H1 (cell line): ENCODE measurements around the gene SEZ6L.

Experiments used
- CREB1 ChIP-seq: IDR thresholded peaks from 2 replicates; pipeline ENCODE4 v1.6.1; 2012; ENCODE audit warnings: inconsistent platforms
- EP300 ChIP-seq, 2 experiments: IDR thresholded peaks; 1 replicate in 1 of 2; 2 replicates in 1 of 2; pipeline ENCODE4 v1.6.1; 2011 to 2012; ENCODE audit warnings: low read depth in 2 of 2, low read length in 2 of 2, mild to moderate bottlenecking in 2 of 2, borderline replicate concordance in 1 of 2, inconsistent platforms in 1 of 2, moderate library complexity in 1 of 2
- GABPA ChIP-seq: IDR thresholded peaks from 2 replicates; pipeline ENCODE4 v1.6.1; 2011; ENCODE audit warnings: mild to moderate bottlenecking, low read length, moderate library complexity, borderline replicate concordance; ENCODE audit not compliant: insufficient read depth
- HDAC6 ChIP-seq: IDR thresholded peaks from one replicate; pipeline ENCODE4 v1.7.1; 2012; ENCODE audit warnings: low read depth, mild to moderate bottlenecking, inconsistent platforms, low read length, moderate library complexity
- SP4 ChIP-seq: IDR thresholded peaks from 2 replicates; pipeline ENCODE4 v1.6.1; 2012; ENCODE audit warnings: low read length, inconsistent platforms
- TAF1 ChIP-seq: IDR thresholded peaks from 2 replicates; pipeline ENCODE4 v1.6.1; 2011; ENCODE audit warnings: mild to moderate bottlenecking, low read depth, low read length
- TF ChIP-seq, protein P1 (sequence below), 3 experiments: IDR thresholded peaks; 1 replicate in 2 of 3; 2 replicates in 1 of 3; pipeline versions ENCODE4 v1.5.1 to v1.6.1; 2011; ENCODE audit warnings: low read length in 3 of 3, mild to moderate bottlenecking in 3 of 3, inconsistent platforms in 2 of 3, low read depth in 1 of 3, moderate library complexity in 1 of 3; ENCODE audit not compliant: insufficient read depth in 1 of 3; ENCODE audit errors: control extremely low read depth in 1 of 3

DNA sequence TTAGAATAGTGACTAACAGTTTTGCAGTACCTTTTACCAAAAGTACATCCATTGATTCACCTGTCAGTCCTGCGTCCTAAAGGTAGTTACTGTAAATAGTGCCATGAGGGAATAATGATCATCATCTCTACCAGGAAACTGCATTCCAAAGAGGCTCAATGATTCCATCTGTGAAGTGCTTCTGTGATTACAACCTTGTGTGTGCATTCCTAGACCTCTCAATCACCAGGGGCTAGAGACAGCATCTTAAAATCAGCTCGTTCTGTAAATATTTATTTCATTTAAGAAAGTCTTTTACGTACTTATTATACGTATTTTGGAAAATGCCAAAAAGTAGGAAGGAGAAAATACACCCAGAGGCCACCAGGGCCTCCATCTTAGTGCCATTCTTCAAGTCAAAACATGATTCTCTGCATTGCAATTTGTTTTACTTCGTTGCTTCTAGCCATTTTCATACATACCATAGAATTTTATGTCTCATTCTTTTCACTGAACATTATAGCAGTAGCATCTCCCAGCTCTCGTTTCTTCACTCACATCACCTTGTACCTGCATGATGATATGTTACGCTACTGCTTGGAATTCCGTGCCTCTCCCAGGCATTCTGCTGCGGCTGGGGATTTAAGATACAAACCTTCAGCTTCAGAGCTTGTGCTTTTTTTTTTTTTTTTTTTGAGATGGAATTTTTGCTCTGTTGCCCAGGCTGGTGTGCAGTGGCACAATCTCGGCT is 117.0 kb downstream of the SEZ6L start:
- TF ChIP-seq, protein P1, sequence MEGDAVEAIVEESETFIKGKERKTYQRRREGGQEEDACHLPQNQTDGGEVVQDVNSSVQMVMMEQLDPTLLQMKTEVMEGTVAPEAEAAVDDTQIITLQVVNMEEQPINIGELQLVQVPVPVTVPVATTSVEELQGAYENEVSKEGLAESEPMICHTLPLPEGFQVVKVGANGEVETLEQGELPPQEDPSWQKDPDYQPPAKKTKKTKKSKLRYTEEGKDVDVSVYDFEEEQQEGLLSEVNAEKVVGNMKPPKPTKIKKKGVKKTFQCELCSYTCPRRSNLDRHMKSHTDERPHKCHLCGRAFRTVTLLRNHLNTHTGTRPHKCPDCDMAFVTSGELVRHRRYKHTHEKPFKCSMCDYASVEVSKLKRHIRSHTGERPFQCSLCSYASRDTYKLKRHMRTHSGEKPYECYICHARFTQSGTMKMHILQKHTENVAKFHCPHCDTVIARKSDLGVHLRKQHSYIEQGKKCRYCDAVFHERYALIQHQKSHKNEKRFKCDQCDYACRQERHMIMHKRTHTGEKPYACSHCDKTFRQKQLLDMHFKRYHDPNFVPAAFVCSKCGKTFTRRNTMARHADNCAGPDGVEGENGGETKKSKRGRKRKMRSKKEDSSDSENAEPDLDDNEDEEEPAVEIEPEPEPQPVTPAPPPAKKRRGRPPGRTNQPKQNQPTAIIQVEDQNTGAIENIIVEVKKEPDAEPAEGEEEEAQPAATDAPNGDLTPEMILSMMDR (IDR thresholded peaks at IDR 0.05; ENCODE audit: control extremely low read depth in 1 of 3, insufficient read depth in 1 of 3, low read depth in 1 of 3, low read length in 3 of 3) = no peak
- TF ChIP-seq GABPA (no peak), EP300 (IDR thresholded peaks at IDR 0.05; ENCODE audit: borderline replicate concordance in 1 of 2, low read depth in 2 of 2, low read length in 2 of 2) (no peak), TAF1 (no peak), CREB1 (no peak), HDAC6 (no peak), SP4 (no peak)
